K562 (cell line): ENCODE measurements around the gene KCNK4. TPM values are rescaled to one million over a fixed set of nuclear protein-coding genes. Genes with fewer than 3 reads are reported as not detected.
A peak's percentile ranks its signal among the peaks of the same experiment; 100 is the strongest.

ENCODE experiments used
- ATF1 ChIP-seq, 2 experiments: fragments of 450-650 bp in 1 of 2; IDR thresholded peaks; 2 replicates each; pipeline ENCODE4 v1.6.1; 2016; ENCODE audit warnings: missing compliant biosample characterization in 1 of 2, missing genetic modification characterization in 1 of 2
- DPF2 ChIP-seq: fragments of 450-650 bp; IDR thresholded peaks from 2 replicates; pipeline ENCODE4 v1.6.1; 2016
- FOXP1 ChIP-seq: sonication (generic); formaldehyde crosslinking; IDR thresholded peaks from 2 replicates; pipeline ENCODE4 v1.8.0; 2022; ENCODE audit warnings: mild to moderate bottlenecking, missing genetic modification reagents
- GATAD2B ChIP-seq: fragments of 450-650 bp; IDR thresholded peaks from 2 replicates; pipeline ENCODE4 v1.6.1; 2017; ENCODE audit warnings: mild to moderate bottlenecking, borderline replicate concordance
- HCFC1 ChIP-seq: IDR thresholded peaks from 2 replicates; pipeline ENCODE4 v1.6.1; 2012; ENCODE audit warnings: low read depth, low read length, improper control_type of control experiment
- ID3 ChIP-seq, 2 experiments: fragments of 250-450 bp in 1 of 2; fragments of 450-650 bp in 1 of 2; sonication (Bioruptor Pico) in 1 of 2; IDR thresholded peaks; 2 replicates each; pipeline versions ENCODE4 v1.6.1 to v1.8.0; 2016 to 2021; ENCODE audit warnings: mild to moderate bottlenecking in 2 of 2, moderate library complexity in 2 of 2, missing compliant biosample characterization in 1 of 2, missing genetic modification characterization in 1 of 2
- KLF16 ChIP-seq: IDR thresholded peaks from 2 replicates; pipeline ENCODE4 v1.6.1; 2016; ENCODE audit warnings: antibody characterized with exemption
- PHF21A ChIP-seq: fragments of 450-650 bp; IDR thresholded peaks from 2 replicates; pipeline ENCODE4 v1.6.1; 2017; ENCODE audit warnings: low read depth, borderline replicate concordance
- PRMT5 ChIP-seq: sonication (generic); formaldehyde crosslinking; IDR thresholded peaks from 2 replicates; pipeline ENCODE4 v1.5.0; 2020; ENCODE audit warnings: missing genetic modification reagents
- RAD21 ChIP-seq, 2 experiments: fragments of 250-450 bp in 1 of 2; fragments of 450-650 bp in 1 of 2; sonication (Bioruptor Pico) in 1 of 2; formaldehyde crosslinking in 1 of 2; IDR thresholded peaks in 1 of 2; conservative IDR thresholded peaks in 1 of 2; 2 replicates each; pipeline versions ENCODE4 v1.4.0 to v1.8.0; 2020 to 2022; ENCODE audit warnings: mild to moderate bottlenecking in 2 of 2, moderate library complexity in 1 of 2
- SP1 ChIP-seq: sonication (generic); formaldehyde crosslinking; IDR thresholded peaks from 2 replicates; pipeline ENCODE4 v1.8.1; 2022; ENCODE audit warnings: mild to moderate bottlenecking, missing genetic modification reagents
- TAF9B ChIP-seq: fragments of 450-650 bp; IDR thresholded peaks from 2 replicates; pipeline ENCODE4 v1.6.1; 2018; ENCODE audit warnings: mild to moderate bottlenecking; ENCODE audit not compliant: partially characterized antibody
- TBP ChIP-seq: optimal IDR thresholded peaks from 2 replicates; pipeline ENCODE3; 2011; ENCODE audit warnings: low read depth, low read length, improper control_type of control experiment
- TCF3 ChIP-seq: sonication (generic); formaldehyde crosslinking; IDR thresholded peaks from 2 replicates; pipeline ENCODE4 v1.4.0; 2020; ENCODE audit warnings: mild to moderate bottlenecking, missing genetic modification reagents
- TCFL5 ChIP-seq: fragments of 250-450 bp; sonication (Bioruptor Pico); conservative IDR thresholded peaks from 2 replicates; pipeline ENCODE4 v1.6.1; 2021; ENCODE audit warnings: mild to moderate bottlenecking, moderate library complexity, matching md5 sums
- ZBED1 ChIP-seq: IDR thresholded peaks from 2 replicates; pipeline ENCODE4 v1.6.1; 2014
- ZNF431 ChIP-seq: sonication (generic); formaldehyde crosslinking; IDR thresholded peaks from 2 replicates; pipeline ENCODE4 v1.8.0; 2022; ENCODE audit warnings: mild to moderate bottlenecking, missing genetic modification reagents
- polyA plus RNA-seq, 8 experiments: library from polyadenylated mRNA; depleted of rRNA in 4 of 8; stranded (reverse) in 5 of 8; unstranded in 3 of 8; fragments of >200 nt; fragmentation: Nextera tagmentation in 2 of 8; fragmentation: Illumina TruSeq in 1 of 8; extraction: Ambion mirVana in 2 of 8; extraction: Trizol in 1 of 8; gene quantifications; 2 replicates each; pipeline versions ENCODE4 v1.2.1 to v1.2.3, GENCODE V29; 2011 to 2014; ENCODE audit warnings: inconsistent platforms in 1 of 8, missing spikeins in 1 of 8
- total RNA-seq, 7 experiments: library from RNA; depleted of rRNA in 6 of 7; stranded (reverse); fragments of >200 nt in 6 of 7; fragmentation: Illumina TruSeq in 2 of 7; extraction: Trizol in 2 of 7; gene quantifications; 2 replicates each; pipeline versions ENCODE4 v1.2.1 to v1.2.3, GENCODE V29; 2011 to 2021; ENCODE audit warnings: low replicate concordance in 1 of 7
- TF ChIP-seq, protein P1 (sequence below): fragments of 200-800 bp; sonication (Bioruptor generic); IDR thresholded peaks from 2 replicates; pipeline ENCODE4 v1.6.1; 2017; ENCODE audit warnings: missing genetic modification characterization, missing compliant biosample characterization
- TF ChIP-seq, protein P2 (sequence below): fragments of 250-450 bp; sonication (Bioruptor Pico); IDR thresholded peaks from 2 replicates; pipeline ENCODE4 v1.4.0; 2020

The KCNK4 gene
- total and polyA plus RNA-seq, 9 of the 15 experiments (the other 6 are each of a cell fraction or from before 2014, with no cell fraction given): not detected

DNA sequence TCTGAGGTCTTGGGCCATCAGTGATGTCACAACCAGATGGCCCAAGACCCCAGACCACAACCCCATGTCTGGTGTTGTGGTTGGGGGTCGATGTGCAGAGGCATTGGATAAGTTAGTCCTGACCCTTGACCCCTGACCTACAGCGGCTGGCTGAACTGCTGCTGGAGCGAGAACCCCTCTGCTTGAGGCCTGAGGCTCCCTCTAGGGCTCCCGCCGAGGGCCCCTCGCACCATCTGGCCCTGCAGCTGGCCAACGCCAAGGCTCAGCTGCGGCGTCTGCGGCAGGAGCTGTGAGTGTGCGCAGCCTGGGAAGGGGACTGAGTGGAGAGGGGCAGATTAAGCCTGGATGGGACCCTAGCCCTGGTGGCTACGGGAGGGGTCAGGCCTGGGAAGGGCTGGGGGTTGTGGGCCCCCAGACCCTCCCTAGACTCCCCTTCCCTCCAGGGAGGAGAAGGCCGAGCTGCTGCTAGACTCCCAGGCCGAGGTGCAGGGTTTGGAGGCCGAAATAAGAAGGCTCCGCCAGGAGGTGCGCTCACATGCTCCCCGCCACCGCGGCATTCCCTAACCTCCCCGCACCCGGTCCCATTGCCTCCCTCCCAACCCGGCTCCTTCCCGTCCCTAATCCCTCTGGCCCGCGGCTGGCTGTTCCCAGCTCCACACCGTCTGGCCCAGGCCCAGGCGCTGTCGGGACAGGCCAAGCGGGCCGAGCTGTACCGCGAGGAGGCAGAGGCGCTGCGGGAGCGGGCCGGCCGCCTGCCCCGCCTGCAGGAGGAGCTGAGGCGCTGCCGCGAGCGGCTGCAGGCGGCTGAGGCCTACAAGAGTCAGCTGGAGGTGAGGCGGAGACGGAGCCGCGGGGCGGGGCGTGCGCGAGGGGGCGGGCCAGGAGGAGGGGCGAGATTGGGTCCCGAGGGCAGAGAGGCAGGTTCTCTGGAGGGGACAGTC is 51.0 kb downstream of the KCNK4 start (continued):
- 0 out of 2 replicates have a peak, but pooled peaks have one; percentile 32 for TF ChIP-seq DPF2
- TF ChIP-seq, protein P1, sequence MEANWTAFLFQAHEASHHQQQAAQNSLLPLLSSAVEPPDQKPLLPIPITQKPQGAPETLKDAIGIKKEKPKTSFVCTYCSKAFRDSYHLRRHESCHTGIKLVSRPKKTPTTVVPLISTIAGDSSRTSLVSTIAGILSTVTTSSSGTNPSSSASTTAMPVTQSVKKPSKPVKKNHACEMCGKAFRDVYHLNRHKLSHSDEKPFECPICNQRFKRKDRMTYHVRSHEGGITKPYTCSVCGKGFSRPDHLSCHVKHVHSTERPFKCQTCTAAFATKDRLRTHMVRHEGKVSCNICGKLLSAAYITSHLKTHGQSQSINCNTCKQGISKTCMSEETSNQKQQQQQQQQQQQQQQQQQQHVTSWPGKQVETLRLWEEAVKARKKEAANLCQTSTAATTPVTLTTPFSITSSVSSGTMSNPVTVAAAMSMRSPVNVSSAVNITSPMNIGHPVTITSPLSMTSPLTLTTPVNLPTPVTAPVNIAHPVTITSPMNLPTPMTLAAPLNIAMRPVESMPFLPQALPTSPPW (CRISPR knock-in tag): peak; percentile 77
- peak; percentile 77; the same call in 1 of the 2 replicates for TF ChIP-seq PHF21A
- TF ChIP-seq, protein P2, sequence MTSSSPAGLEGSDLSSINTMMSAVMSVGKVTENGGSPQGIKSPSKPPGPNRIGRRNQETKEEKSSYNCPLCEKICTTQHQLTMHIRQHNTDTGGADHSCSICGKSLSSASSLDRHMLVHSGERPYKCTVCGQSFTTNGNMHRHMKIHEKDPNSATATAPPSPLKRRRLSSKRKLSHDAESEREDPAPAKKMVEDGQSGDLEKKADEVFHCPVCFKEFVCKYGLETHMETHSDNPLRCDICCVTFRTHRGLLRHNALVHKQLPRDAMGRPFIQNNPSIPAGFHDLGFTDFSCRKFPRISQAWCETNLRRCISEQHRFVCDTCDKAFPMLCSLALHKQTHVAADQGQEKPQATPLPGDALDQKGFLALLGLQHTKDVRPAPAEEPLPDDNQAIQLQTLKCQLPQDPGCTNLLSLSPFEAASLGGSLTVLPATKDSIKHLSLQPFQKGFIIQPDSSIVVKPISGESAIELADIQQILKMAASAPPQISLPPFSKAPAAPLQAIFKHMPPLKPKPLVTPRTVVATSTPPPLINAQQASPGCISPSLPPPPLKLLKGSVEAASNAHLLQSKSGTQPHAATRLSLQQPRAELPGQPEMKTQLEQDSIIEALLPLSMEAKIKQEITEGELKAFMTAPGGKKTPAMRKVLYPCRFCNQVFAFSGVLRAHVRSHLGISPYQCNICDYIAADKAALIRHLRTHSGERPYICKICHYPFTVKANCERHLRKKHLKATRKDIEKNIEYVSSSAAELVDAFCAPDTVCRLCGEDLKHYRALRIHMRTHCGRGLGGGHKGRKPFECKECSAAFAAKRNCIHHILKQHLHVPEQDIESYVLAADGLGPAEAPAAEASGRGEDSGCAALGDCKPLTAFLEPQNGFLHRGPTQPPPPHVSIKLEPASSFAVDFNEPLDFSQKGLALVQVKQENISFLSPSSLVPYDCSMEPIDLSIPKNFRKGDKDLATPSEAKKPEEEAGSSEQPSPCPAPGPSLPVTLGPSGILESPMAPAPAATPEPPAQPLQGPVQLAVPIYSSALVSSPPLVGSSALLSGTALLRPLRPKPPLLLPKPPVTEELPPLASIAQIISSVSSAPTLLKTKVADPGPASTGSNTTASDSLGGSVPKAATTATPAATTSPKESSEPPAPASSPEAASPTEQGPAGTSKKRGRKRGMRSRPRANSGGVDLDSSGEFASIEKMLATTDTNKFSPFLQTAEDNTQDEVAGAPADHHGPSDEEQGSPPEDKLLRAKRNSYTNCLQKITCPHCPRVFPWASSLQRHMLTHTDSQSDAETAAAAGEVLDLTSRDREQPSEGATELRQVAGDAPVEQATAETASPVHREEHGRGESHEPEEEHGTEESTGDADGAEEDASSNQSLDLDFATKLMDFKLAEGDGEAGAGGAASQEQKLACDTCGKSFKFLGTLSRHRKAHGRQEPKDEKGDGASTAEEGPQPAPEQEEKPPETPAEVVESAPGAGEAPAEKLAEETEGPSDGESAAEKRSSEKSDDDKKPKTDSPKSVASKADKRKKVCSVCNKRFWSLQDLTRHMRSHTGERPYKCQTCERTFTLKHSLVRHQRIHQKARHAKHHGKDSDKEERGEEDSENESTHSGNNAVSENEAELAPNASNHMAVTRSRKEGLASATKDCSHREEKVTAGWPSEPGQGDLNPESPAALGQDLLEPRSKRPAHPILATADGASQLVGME: 0 out of 2 replicates have a peak, but pooled peaks have one; percentile 4
- peak; percentile 36; the same call in 1 of the 2 replicates for TF ChIP-seq TCF3 (CRISPR knock-in tag)
- TF ChIP-seq TAF9B: no peak
- TF ChIP-seq ATF1 (CRISPR knock-in tag; IDR thresholded peaks at IDR 0.05): no peak
- 0 out of 2 replicates have a peak, but pooled peaks have one; percentile 37 for TF ChIP-seq ATF1 (tag; IDR thresholded peaks at IDR 0.05)
- 0 out of 2 replicates have a peak, but pooled peaks have one; percentile 40 for TF ChIP-seq HCFC1
- TF ChIP-seq ZBED1: 0 out of 2 replicates have a peak, but pooled peaks have one; percentile 48
- TF ChIP-seq ID3 (CRISPR knock-in tag; IDR thresholded peaks at IDR 0.05): no peak
- peak; percentile 60; the same call in 1 of the 2 replicates for TF ChIP-seq ID3 (tag; IDR thresholded peaks at IDR 0.05)
- peak; percentile 40 for TF ChIP-seq TBP
- no peak for TF ChIP-seq GATAD2B
- TF ChIP-seq PRMT5 (CRISPR knock-in tag): peak; percentile 45; the same call in 1 of the 2 replicates
- peak; percentile 42; the same call in 1 of the 2 replicates for TF ChIP-seq KLF16
- 0 out of 2 replicates have a peak, but pooled peaks have one; percentile 32 for TF ChIP-seq ZNF431
- peak; percentile 74; the same call in 1 of the 2 replicates for TF ChIP-seq SP1 (CRISPR knock-in tag)
- TF ChIP-seq RAD21 (CRISPR knock-in tag; conservative IDR thresholded peaks at IDR 0.05 in 1 of 2, IDR thresholded peaks at IDR 0.05 in 1 of 2): peak; percentile 42 to 67
- TF ChIP-seq FOXP1 (CRISPR knock-in tag): peak; percentile 42; the same call in 1 of the 2 replicates
- TF ChIP-seq TCFL5 (CRISPR knock-in tag): no peak
